HEK293T (cell line): ENCODE results near the gene SCN2B.

Experiments used
- BHLHE40 ChIP-seq: fragments of 450-650 bp; IDR thresholded peaks from 2 replicates; pipeline ENCODE4 v1.6.1; 2016; ENCODE audit warnings: mild to moderate bottlenecking, moderate library complexity, borderline replicate concordance
- ELF4 ChIP-seq: fragments of 450-650 bp; IDR thresholded peaks from 2 replicates; pipeline ENCODE4 v1.6.1; 2017; ENCODE audit warnings: antibody characterized with exemption
- FOXA1 ChIP-seq: fragments of 450-650 bp; IDR thresholded peaks from 2 replicates; pipeline ENCODE4 v1.6.1; 2016; ENCODE audit warnings: mild to moderate bottlenecking
- FOXK2 ChIP-seq: fragments of 450-650 bp; IDR thresholded peaks from 2 replicates; pipeline ENCODE4 v1.6.1; 2016; ENCODE audit warnings: mild to moderate bottlenecking
- FOXM1 ChIP-seq: fragments of 450-650 bp; IDR thresholded peaks from 2 replicates; pipeline ENCODE4 v1.6.1; 2017; ENCODE audit warnings: mild to moderate bottlenecking, borderline replicate concordance
- HDGF ChIP-seq: fragments of 450-650 bp; IDR thresholded peaks from 2 replicates; pipeline ENCODE4 v1.6.1; 2017; ENCODE audit warnings: antibody characterized with exemption, borderline replicate concordance
- NFRKB ChIP-seq: fragments of 450-650 bp; IDR thresholded peaks from 2 replicates; pipeline ENCODE4 v1.6.1; 2016; ENCODE audit warnings: mild to moderate bottlenecking, moderate library complexity
- SP1 ChIP-seq: fragments of 450-650 bp; IDR thresholded peaks from 2 replicates; pipeline ENCODE4 v1.6.1; 2017
- TARDBP ChIP-seq: fragments of 450-650 bp; IDR thresholded peaks from 2 replicates; pipeline ENCODE4 v1.6.1; 2016

- TF ChIP-seq ELF4 (no peak), BHLHE40 (no peak), FOXK2 (no peak), SP1 (no peak), TARDBP (no peak), FOXA1 (no peak), HDGF (no peak), NFRKB (no peak), FOXM1 (no peak)
Measured at GRCh38 chr11:118128310-118128709, 48.1 kb downstream of the SCN2B start.
